Kidney capillary endothelial cell (primary cell): ENCODE data around the gene PLEKHF1.

Experiments used
- DNase-seq: peaks from one replicate; pipeline ENCODE4 v3.0.0-alpha.2; 2018; ENCODE audit warnings: low spot score

PLEKHF1 gene

DNA sequence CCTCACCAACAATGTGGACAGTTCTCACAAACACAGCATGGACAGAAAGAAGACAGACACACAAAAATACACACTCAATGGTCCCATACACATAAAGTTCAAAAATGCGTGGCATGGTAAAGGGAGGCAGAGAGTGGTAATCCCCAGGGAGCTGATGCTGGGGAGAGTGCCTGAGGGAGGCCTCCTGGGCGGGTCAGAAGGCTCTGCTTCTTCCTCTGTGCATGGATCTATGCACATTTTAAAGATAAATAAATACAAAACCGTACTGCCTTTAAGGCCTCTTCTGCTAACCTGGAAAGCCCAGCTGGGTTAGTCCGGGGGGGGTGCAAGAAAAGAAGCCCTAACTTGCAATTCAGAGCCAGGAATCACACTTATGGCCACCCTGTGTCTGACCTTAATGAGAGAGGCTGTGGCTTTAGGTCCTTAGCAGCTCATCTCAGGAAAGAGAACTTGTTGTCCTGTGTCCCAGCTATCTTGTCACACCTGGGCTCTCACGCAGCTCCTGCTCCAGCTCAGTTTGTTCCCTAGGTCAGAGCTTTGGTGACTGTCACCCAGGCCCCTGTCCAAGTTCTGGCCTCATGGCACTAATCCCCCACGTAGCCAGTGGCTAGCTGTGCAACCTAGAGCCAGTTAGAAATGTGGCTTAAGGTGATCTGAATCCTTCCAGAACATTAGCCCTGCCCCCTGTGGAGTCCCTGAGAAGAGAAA lies 30.7 kb upstream of the PLEKHF1 start:
- no peak for DNase-seq

DNA sequence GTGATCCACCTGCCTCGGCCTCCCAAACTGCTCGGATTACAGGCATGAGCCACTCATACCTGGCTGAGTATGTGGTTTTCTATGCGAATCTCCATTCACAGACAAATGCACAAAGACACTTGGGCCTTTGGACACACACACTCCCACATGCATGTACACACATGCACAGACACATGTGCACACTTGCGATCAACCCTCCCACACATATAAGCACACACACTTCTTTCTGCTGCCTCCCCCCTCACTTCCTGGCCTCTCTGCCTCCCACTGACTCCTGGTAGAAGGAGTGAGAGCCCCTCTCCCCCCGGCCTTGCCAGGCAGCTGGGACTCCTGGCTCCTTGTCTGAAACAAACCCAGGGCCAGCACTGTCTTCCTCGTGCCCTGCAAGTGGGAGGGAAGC lies 29.3 kb upstream of the PLEKHF1 start:
- no peak for DNase-seq

DNA sequence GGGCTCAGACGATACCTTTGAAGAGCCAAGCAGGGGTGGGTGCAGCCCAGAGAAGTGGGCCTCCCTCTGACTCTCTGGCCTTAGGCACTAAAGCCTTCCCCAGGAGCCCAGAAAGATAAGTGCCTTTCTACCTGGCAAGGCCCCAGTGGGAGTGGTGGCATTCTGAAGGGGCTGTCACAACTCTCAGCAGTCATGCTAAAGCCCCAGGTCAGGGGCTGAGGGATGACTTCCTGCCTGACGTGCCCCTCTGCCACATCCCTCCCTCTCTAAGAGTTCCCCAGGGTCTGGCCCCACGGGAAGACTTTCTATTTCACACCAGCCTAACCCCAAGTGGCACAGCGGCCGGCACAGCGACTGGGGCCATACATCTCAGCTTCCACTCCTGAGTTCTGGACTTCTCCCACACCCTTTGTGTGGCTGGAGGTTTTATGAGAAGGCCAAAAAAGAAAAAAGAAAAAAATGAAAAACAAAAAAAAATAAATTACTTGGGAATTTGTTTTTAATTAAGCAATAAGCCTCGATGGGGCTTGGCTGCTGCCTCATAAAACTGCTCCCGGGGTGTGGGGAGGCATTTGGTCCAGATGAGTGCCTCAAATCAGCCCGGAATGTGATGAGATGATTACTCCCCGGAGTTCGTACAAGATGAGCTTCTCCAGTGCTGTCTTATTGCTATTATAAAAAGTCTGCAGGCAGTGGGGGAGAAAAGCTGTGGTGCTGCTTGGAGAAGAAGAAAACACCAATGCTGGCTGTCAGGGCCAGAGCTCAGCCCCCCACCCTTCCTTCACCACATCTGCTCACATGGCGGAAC lies 28.5 kb upstream of the PLEKHF1 start:
- no peak for DNase-seq

DNA sequence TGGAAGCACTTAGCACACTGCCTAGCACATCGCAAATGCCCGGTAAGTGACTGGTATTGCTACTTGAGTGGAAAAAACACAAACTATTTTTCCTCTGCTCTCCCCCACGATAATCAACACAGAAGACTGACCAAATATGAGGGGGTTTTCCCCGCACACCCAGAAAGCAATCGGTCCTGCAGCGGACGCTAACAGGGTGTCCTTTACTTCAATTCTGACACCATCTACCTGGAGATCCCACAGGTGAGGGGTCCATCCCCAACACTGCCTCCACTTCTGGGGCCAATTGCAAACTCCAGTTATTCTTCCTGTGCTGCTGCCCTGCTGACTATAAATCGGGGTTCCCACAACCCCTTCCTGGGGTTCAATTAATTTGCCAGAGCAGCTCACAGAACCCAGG lies 26.2 kb upstream of the PLEKHF1 start:
- DNase-seq = no peak

DNA sequence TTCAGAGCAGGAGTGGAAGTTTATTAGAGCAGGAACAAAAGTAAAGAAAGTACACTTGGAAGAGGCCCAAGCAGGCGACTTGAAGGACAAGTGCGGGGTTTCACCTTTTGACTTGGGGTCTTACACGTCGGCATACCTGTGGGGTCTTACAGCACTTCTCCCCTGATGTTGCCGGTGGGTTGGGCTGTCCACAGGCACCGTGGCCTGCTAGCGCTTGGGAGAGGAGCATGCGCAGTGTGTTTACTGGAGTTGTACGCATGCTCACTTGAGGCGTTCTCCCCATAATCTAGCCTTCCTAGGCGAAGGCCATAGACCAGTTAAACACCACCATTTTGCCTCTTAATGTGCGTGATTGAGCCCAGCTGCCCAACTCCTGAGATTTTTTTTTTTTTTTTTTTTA lies 25.0 kb upstream of the PLEKHF1 start:
- no peak for DNase-seq

DNA sequence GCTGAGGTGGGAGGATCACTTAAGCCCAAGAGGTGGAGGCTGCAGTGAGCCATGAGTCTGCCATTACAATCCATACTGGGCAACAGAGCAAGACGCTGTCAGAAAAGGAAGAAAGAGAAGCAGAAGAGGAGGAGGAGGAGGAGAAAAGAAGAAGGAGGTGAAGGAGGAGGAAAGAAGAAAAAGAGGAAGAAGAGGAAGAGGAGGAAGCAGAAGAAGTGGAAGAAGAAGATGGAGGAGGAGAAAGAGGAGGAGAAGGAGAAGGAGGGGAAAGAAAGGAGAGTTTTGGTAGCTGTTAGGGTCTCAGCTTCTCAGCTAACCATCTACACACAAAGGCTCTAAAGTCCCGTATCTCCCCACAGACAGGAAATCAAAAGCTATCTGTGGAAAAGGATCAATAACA lies 23.7 kb upstream of the PLEKHF1 start:
- DNase-seq = no peak

DNA sequence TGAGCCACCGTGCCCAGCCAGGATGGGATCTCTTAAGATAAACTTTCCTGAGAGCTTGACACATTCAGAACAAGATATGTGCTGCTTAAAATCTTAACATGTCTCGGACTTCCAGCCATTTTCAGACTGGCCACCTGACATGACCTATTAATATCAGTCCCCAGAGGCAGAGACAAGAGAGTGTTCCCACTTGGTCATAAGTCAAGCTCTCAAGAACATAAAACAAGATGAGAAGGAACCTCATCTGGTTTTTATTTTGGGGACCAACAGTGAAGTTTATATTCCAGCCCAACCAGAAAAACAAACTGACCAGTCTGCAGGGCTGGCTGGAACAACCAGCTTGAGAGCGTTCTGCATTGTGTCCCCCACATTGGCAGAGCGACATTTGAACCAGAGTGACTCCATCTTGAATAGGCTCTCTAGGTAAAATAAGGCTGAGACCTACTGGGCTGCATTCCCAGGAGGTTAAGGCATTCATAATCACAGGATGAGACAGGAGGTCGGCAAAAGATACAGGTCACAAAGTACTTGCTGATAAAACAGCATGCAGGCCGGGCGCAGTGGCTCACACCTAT lies 21.8 kb upstream of the PLEKHF1 start:
- no peak for DNase-seq

DNA sequence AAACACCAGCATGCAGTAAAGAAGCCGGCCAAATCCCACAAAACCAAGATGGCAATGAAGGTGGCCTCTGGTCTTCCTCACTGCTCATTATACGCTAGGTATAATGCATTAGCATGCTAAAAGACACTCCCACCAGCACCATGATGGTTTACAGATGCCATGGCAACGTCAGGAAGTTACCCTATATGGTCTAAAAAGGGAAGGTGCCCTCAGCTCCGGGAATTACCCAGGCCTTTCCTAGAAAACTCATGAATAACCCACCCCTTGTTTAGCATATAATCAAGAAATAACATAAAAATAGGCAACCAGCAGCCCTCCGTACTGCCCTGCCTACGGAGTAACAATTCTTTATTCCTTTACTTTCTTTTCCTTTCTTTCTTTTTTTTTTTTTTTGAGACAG lies 21.1 kb upstream of the PLEKHF1 start:
- no peak for DNase-seq

DNA sequence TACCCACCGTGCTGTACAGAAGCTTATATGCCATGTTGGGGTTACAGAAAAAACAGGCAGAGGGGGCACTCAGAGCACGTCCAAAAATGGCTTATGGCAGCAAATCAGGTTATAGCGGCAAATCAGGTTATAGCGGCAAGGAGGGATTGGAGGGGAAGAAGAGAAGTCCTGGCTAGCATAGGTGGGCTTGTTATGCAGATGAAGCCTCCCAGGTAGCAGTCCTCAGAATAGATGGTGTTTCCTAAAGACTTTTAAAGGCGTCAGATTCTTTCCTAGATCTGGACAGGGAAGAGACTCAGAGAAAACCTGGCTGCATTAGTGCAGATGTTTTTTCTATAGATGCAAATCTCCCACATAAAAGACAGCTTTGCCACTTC lies 19.8 kb upstream of the PLEKHF1 start:
- DNase-seq = no peak

DNA sequence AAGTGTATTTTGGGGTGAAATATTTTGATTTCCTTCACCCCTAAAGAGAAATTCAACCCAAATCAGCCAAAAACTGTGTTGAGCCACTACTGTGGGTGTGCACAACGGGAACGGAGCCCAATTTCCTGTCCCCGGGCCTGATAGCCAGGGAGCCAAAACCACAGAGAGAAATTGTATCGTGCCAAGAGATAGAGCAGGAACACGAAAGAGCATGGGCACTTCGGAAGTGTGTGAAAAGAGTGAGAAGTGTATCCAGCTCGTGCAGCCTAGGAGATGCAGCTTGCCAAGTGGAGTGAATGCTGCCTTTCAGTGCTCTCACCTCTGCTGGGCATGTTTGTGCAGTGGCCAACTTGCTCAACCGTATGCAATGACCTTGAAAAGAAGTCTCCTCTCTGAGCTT lies 19.4 kb upstream of the PLEKHF1 start:
- no peak for DNase-seq

DNA sequence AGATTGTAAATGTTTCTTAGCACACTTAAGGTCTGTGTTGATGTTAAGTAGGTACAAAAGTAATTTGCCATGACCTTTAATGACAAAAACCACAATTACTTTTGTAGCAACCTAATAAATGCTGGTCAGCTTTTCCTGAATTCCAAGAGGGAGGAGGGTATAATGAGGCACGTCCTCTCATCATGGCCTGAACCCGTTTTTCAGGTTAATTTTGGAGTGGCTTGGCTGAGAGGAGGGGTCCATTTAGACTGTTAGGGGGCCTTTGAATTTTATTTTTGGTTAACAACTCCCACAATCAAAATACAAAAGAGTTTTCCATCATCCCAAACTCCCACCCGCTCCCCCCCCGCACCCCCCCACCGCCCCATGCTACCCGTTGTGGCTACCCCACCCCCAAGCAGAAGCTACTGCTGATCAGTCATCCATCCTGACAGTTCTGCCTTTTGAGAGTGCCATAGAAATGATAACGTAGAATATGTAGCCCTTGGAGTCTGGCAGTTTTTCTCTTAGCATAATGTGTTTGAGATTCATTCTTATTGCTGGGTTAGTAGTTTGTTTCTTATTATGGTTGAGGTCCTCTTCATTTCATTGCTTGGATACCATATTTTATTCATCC lies 14.4 kb upstream of the PLEKHF1 start:
- no peak for DNase-seq

DNA sequence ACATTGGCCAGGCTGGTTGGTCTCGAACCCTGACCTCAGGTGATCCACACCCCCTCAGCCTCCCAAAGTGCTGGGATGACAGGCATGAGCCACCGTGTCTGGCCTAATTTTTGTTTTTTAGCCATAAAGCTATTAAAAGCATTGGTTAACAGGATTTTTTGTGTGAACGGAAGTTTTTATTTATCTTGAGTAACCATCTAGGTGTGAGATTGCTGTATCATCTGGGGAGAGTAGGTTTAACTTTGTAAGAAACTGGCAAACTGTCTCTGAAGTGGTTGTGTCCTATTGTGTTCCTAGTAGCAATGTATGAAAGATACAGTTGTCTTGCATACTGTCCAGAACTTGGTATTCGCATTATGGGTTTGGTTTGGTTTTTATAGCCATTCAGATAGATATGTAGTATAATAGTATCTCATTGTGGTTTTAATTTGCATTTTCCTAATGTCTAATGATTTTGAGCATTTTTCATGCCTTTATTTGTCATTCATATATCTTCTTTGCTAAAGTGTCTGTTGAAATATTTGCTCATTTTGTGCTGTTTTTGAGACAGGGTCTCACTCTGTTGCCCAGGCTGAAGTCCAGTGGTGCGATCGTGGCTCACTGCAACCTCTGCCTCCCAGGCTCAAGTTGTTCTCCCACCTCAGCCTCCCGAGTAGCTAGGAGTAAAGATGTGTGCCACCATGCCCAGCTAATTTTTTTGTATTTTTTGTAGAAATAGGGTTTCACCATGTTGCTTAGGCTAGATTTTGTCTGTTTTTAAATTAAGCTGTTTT lies 13.5 kb upstream of the PLEKHF1 start:
- DNase-seq = no peak

DNA sequence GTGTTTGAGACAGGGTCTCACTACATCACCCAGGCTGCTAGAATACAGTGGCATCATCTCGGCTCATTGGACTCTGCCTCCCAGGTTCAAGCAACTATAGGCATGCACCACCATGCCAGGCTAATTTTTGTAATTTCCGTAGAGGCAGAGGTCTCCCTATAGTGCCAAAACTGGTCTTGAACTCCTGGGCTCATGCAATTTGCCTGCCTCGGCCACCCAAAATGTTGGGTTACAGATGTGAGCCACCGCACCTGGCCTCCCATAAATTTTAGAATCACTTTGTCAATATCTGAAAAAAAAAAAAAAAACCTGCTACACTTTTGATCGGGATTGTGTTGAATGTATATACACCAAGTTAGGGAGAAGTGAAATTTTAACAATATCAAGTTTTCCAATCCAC lies 11.9 kb upstream of the PLEKHF1 start:
- DNase-seq = no peak

DNA sequence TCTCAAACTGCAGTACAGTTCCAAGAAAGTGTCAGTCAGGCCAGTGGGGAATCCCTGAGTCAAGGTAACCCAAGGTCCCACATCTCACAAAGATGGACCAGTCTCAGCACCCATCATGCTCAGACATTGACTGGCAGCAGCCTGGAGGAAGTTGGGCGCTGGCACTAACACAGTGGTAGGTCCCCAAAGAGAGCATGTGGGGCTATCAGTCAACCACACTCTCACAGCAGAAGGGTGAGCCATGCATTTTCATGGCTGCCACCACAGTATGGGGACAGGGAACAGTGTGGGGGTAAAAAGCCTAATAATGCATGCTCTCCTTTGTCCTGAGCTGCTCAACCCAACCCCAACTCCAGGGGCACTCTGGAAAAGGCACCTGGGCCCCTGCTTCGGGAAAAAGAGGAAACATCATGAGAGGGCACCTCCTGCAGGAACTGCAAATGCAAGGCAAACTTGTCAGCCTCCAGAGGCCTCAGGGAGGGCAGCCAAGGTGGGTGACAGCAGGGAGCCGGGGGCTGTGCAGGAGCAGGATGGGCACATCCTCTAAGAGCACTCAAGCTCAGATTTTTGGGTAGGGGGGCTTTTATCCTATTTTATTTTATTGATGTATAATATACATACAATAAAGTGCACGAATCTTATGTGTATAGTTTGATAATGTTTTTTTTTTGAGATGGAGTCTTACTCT lies 9.5 kb upstream of the PLEKHF1 start:
- no peak for DNase-seq

DNA sequence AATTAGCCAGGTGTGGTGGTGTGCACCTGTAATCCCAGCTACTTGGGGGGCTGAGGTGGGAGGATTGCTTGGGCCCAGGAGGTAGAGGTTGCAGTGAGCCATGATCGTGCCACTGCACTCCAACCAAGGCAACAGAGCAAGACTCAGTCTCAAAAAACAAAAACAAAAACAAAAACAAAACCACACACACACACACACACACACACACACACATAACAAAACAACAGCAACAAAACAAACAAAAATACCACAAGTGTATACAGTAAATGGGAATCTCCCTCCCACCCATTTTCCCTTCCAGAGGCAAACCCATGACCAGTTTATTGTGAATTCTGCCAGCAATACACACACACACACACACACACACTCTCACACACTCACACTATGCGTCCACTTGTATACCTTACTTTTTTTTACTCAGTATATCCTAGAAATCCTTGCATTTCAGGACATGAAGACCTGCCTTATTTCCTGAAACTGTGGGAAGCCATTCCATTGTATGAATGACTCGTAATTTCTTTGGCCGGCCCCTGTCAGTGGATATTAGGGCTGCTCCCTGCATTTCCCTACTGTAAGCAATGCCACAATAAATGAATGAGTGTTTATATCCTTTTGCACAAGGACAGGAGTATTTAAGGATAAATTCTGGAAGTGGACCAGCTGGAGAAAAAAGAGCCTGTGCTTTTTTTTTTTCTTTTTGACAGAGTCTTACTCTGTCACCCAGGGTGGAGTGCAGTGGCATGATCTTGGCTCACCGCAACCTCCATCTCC lies 6.9 kb upstream of the PLEKHF1 start:
- DNase-seq = no peak

DNA sequence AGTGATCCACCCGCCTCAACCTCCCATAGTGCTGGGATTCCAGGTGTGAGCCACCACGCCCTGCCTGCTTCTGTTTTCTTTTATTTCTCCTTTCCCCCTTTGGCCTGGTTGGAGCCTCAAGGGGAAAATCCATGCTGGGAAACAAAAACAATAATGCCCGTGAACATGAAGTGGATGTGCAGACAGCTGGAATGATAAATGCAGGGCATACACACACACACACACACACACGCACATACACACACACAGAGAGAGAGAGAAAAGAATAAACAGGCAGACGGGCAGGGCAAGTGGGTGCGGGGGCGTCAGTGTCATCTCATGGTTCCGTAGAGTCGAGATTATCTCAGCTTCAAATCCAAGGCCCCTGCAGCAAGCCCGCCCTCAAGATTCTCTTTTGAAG lies 4.4 kb upstream of the PLEKHF1 start:
- DNase-seq = no peak

DNA sequence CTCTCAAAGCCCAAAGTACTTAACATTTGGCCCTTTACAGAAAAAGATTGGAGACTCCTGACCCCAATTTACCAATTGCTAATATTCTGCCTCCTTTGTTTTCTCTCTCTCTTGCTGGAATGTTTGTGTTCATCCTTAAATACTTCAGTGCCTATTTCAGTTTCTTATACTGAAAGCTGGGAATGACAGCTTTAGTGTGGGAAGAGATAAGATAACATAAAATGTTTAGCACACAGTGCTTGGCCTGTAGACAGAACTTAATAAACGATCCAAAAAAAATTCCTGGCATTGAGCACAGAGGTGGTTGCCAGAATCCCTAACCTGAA lies 3.0 kb upstream of the PLEKHF1 start:
- no peak for DNase-seq

DNA sequence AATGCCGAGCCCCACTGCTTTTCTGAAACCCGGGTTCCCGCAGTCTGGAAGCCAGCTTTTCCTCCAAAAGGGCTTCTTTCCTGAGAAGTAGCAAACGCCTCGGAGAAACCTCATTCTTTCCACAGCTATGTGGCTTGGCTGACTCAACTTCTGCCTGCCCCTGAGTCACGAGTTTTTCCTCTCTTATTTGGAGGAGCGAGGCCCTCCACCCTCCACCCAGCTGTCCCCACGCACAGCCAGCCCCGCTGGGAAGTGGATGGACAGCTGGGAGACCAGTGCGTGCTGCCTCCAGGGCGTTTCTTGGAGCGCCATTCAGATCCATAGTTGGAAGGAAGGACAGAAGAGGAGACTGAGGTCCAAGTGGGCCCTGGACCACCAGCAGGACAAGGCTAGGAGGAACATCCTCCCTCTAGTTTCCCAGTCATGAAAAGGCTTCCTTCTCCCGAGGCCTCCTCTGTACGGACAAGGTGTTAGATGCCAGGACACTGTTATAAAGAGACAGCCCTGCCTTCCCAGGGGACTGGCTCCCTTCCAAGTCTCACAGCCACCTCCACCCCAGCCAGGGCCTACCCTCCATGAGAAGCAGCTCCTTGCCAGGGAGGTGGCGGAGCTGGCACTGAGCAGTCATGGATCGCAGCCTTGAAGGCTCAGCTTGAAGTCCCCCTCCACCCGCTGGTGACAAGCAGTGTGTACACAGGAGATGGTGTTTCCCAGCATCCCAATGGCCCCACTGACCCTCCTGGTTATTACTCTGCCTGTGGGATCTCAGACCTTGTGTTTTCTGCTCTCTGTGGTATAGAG lies 2.5 kb upstream of the PLEKHF1 start:
- DNase-seq = peak; percentile 61

DNA sequence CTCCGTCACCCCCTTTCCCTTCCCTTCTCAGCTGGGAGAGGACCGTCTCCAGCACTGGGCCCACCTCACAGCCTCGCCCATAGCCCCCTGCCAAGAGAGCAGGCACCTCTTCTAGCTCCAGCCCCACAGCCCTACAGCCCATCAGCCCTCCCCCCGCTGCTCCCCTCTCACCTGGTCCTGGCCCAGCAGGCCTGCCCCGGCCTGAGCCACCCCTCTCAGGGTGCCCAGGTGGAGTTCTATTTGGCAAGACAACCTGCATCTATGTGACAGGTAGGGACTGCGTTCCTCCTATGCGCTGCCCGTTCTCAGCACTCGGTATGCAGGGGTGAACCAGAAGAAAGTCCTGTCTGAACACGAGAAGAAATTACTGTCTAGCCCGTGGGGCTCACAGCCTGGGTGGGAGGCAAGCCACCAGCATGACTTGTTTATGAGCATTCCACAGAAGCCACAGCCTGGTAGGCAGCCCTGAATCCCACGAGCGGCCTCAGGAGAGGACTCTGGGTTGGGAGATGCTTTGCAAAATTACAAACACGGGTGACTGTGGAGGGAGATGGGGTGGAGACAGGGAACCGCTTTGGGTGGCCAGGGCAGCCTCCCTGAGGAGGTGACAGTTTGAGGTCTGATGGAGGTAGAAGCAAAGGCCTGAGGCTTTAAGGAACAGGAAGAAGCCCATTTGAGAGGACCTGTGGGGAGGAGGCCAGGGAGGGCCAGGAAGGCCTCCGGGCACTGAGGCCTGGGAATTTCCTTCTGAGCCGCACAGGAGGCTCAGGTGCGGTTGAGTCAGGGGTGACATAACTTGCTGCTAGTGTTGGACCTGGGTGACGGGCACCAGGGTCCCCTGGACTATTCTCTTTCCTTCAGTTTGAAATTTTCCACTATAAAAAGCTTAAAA lies 1.2 kb upstream of the PLEKHF1 start:
- no peak for DNase-seq
